Colonic mucosa (tissue), 4 donors: ENCODE data around the gene ATN1. TPM values are rescaled to one million over a fixed set of nuclear protein-coding genes. Genes with fewer than 3 reads are reported as not detected.

ENCODE experiments used
- DNase-seq: peaks from one replicate; pipeline ENCODE4 v3.0.0-alpha.2; 2020
- H3K27ac ChIP-seq: fragments of 200-600 bp; one replicate; pipeline ENCODE4 v1.8.0; 2021
- H3K27me3 ChIP-seq: fragments of 200-600 bp; one replicate; pipeline ENCODE4 v1.8.0; 2021
- H3K36me3 ChIP-seq: fragments of 200-600 bp; one replicate; pipeline ENCODE4 v1.8.0; 2021
- H3K4me1 ChIP-seq: fragments of 200-600 bp; one replicate; pipeline ENCODE4 v1.8.0; 2021; ENCODE audit warnings: mild to moderate bottlenecking
- H3K4me3 ChIP-seq: fragments of 200-600 bp; one replicate; pipeline ENCODE4 v1.8.0; 2021
- H3K9ac ChIP-seq, 2 donors: one replicate each; pipeline ENCODE4 v1.7.0; 2013; ENCODE audit warnings: control low read depth in 2 of 2, low read depth in 2 of 2, low read length in 2 of 2
- H3K9me3 ChIP-seq: fragments of 200-600 bp; one replicate; pipeline ENCODE4 v1.8.0; 2021
- intact Hi-C: fragments of 100-400 bp; cut with DNase I; formaldehyde crosslinking; loops from one replicate; pipeline ENCODE4 v1.14.1; 2022
- total RNA-seq, 2 donors: library from RNA; stranded (reverse); fragmentation: NEBNext Ultra II Directional in 1 of 2; extraction: Animal tissue kit (Norgen Biotek cat#: 25700) in 1 of 2; gene quantifications; one replicate each; pipeline ENCODE4 v1.2.1, GENCODE V29; 2021
- TF ChIP-seq, protein P1 (sequence below): fragments of 200-600 bp; IDR thresholded peaks from one replicate; pipeline ENCODE4 v1.8.0; 2022; ENCODE audit warnings: antibody characterized with exemption, mild to moderate bottlenecking
- donor health status: healthy.
- donor health status: DM: no; HTN: no; CAD: no.
- donor health status: DM: no; HTN: no; CAD: no.

Gene ATN1
- total RNA-seq, 2 donors from 2014 or later: 67.5 to 103 TPM

DNA sequence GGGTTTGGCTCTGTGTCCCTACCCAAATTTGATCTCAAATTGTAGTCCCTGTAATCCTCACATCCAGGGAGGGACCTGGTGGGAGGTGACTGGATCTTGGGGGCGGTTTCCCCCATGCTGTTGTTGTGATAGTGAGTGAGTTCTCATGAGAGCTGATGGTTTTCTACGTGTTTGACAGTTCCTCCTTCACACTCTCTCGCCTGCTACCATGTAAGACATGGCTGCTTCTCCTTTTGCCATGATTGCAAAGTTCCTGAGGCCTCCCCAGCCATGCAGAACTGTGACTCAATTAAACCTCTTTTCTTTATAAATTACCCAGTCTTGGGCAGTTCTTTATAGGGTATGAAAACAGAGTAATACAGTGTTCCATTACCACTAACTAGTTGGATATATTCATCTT lies 33.4 kb upstream of the ATN1 start:
- TF ChIP-seq, protein P1, sequence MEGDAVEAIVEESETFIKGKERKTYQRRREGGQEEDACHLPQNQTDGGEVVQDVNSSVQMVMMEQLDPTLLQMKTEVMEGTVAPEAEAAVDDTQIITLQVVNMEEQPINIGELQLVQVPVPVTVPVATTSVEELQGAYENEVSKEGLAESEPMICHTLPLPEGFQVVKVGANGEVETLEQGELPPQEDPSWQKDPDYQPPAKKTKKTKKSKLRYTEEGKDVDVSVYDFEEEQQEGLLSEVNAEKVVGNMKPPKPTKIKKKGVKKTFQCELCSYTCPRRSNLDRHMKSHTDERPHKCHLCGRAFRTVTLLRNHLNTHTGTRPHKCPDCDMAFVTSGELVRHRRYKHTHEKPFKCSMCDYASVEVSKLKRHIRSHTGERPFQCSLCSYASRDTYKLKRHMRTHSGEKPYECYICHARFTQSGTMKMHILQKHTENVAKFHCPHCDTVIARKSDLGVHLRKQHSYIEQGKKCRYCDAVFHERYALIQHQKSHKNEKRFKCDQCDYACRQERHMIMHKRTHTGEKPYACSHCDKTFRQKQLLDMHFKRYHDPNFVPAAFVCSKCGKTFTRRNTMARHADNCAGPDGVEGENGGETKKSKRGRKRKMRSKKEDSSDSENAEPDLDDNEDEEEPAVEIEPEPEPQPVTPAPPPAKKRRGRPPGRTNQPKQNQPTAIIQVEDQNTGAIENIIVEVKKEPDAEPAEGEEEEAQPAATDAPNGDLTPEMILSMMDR: no peak
- H3K9ac ChIP-seq: no peak overlapping the region
- no peak for DNase-seq
- no peak overlapping the region for H3K4me3 ChIP-seq
- intact Hi-C loops: no loop called here
- H3K9me3 ChIP-seq: no peaks in the 10 kb centered on the region
- peaks cover under 1% of the 10 kb centered on the region for H3K4me1 ChIP-seq
- H3K36me3 ChIP-seq: no peaks in the 10 kb centered on the region
- H3K27ac ChIP-seq: no peak overlapping the region
- H3K27me3 ChIP-seq: no peaks in the 10 kb centered on the region

DNA sequence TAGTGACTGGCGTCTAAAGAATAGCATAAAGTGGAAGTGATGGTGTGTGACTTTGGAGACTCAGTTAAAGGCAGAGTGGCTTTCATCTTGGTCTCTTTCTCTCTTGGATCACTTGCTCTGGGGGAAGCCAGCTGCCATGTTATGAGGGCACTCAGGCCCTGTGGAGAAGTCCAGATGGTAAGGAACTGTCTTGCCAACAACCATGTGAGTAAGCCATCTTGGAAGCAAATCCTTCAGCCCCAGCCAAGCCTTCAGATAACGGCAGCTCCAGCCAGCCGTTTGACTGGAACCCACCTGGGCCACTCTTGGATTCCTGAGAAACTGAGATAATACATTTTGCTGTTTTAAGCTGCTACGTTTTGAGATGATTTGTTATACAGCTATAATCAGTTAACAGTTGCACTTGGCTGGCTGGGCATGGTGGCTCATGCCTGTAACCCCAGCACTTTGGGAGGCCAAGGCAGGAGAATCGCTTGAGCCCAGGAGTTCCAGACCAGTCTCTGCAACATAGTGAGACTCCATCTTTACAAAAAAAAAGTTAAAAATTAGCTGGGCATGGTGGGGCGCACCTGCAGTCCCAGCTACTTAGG lies 30.8 kb upstream of the ATN1 start:
- Histone ChIP-seq H3K36me3 (no peaks in the 10 kb centered on the region), H3K27ac (no peak overlapping the region), H3K9me3 (no peaks in the 10 kb centered on the region), H3K4me3 (no peak overlapping the region), H3K9ac (no peak overlapping the region), H3K27me3 (no peaks in the 10 kb centered on the region), H3K4me1 (peaks cover 13% of the 10 kb centered on the region)
- DNase-seq: no peak
- intact Hi-C loops: no loop called here
- TF ChIP-seq, protein P1: no peak

DNA sequence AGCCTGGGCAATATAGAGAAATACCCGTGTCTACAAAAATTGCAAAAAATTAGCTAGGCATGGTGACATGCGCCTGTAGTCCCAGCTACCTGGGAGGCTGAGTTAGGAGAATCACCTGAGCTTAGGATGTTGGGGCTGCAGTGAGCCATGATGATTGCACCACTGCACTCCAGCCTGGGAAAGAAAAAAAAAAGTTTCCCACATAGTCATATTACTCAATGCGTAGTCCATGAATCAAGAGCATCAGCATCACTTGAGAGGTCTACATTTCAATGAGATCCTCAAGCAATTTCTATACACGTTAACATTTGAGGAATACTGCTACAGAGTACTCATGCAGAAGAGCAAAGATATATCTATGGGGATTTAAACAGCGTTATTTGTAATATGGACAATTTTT lies 28.3 kb upstream of the ATN1 start:
- TF ChIP-seq, protein P1: no peak
- Histone ChIP-seq H3K4me1 (peaks cover 13% of the 10 kb centered on the region), H3K4me3 (no peak overlapping the region), H3K27ac (peak overlapping the region; percentile 66), H3K9me3 (no peaks in the 10 kb centered on the region), H3K36me3 (no peaks in the 10 kb centered on the region), H3K9ac (peak overlapping the region in 1 of 2 donors; percentile 40), H3K27me3 (no peaks in the 10 kb centered on the region)
- intact Hi-C loops: no loop called here
- DNase-seq: no peak

DNA sequence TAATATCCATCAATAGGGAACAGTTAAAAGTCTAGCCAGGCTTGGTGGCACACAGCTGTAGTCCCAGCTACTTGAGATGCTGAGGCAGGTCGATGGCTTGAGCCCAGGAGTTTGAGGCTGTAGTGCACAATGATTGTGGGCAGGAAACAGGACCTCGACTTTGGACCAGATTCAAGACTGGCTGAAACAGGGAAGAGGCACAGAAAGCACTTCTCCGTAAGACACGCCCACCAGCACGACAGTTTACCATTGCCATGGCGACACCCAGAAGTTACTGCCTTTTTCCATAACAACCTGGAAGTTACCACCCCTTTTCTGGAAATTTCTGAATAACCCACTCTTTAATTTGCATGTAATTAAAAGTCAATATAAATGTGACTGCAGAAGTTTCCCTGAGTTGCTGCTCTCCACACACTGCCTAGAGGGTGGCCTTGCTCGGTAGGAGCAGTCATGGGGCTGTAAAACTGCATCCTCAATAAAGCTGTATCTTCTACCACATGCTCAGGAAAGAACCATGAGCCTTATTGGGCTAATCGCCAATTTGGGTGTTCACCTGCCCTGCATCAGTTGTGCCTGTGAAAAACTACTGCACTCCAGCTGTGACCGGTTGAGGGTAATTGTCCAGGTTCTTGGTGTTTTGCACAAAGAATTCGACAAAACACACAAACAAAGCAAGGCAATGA lies 27.8 kb upstream of the ATN1 start:
- peaks cover 13% of the 10 kb centered on the region for H3K4me1 ChIP-seq
- H3K9me3 ChIP-seq: no peaks in the 10 kb centered on the region
- H3K36me3 ChIP-seq: no peaks in the 10 kb centered on the region
- H3K9ac ChIP-seq: peak overlapping the region; percentile 3 to 40
- TF ChIP-seq, protein P1: no peak
- peak; percentile 91 for DNase-seq
- peak overlapping the region; percentile 66 for H3K27ac ChIP-seq
- H3K27me3 ChIP-seq: no peaks in the 10 kb centered on the region
- H3K4me3 ChIP-seq: no peak overlapping the region
- intact Hi-C loops: no loop called here

DNA sequence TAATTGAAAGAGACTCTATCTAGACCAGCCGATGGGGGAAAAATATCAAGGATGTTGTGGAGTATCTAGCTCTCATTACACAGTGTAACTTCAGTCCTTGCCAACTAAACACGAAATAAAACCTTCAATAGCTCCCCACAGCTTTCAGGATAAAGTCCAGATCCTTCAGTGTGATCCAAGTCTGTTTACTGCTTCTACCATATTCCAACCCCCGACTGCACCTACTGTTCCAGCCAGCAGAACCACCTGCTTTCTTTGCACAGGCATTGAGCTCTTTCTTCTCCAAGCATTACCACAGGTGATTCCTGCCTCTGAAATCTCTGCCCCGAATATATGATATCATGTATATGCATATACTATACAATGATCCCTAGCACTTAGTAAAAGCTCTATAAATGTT lies 25.3 kb upstream of the ATN1 start:
- no peaks in the 10 kb centered on the region for H3K27me3 ChIP-seq
- TF ChIP-seq, protein P1: no peak
- H3K9me3 ChIP-seq: no peaks in the 10 kb centered on the region
- no peak overlapping the region for H3K9ac ChIP-seq
- H3K27ac ChIP-seq: no peak overlapping the region
- no peak overlapping the region for H3K4me3 ChIP-seq
- DNase-seq: no peak
- H3K4me1 ChIP-seq: peaks cover 13% of the 10 kb centered on the region
- no peaks in the 10 kb centered on the region for H3K36me3 ChIP-seq
- intact Hi-C loops: no loop called here
